Heart right ventricle (tissue), 16 donors: ENCODE results near the gene HES4. TPM values are rescaled to one million over a fixed set of nuclear protein-coding genes. Genes with fewer than 3 reads are reported as not detected.

ENCODE experiments used
- ATAC-seq, 8 donors: fragments of 200-7000 bp; cut with Tn5 transposase; one replicate each; pipeline ENCODE4 v1.9.1; 2020; ENCODE audit warnings: mild to moderate bottlenecking in 8 of 8, moderate library complexity in 8 of 8, moderate number of reproducible peaks in 1 of 8
- DNase-seq, 2 donors: peaks; one replicate each; pipeline ENCODE4 v3.0.0-alpha.2; 2020
- H3K27ac ChIP-seq, 10 donors: fragments of 200-600 bp; sonication (generic) in 2 of 10; one replicate each; pipeline versions ENCODE4 v1.5.0 to v1.8.0; 2020 to 2022; ENCODE audit warnings: mild to moderate bottlenecking in 3 of 10
- H3K27me3 ChIP-seq, 7 donors: fragments of 200-600 bp; one replicate each; pipeline ENCODE4 v1.8.0; 2021 to 2022; ENCODE audit warnings: mild to moderate bottlenecking in 2 of 7
- H3K36me3 ChIP-seq, 9 donors: fragments of 200-600 bp; sonication (generic) in 1 of 9; one replicate each; pipeline versions ENCODE4 v1.5.0 to v1.8.0; 2020 to 2022; ENCODE audit warnings: mild to moderate bottlenecking in 2 of 9
- H3K4me1 ChIP-seq, 9 donors: fragments of 200-600 bp; sonication (generic) in 1 of 9; one replicate each; pipeline versions ENCODE4 v1.5.0 to v1.8.0; 2020 to 2022; ENCODE audit warnings: mild to moderate bottlenecking in 4 of 9
- H3K4me3 ChIP-seq, 10 donors: fragments of 200-600 bp; sonication (generic) in 2 of 10; one replicate each; pipeline versions ENCODE4 v1.5.0 to v1.8.0; 2020 to 2022; ENCODE audit warnings: mild to moderate bottlenecking in 7 of 10, moderate library complexity in 2 of 10
- H3K9me3 ChIP-seq, 11 donors: fragments of 200-600 bp in 10 of 11; sonication (generic) in 2 of 11; one replicate each; pipeline versions ENCODE4 v1.5.0 to v1.8.0; 2013 to 2022; ENCODE audit warnings: mild to moderate bottlenecking in 2 of 11, control low read depth in 1 of 11, moderate library complexity in 1 of 11
- WGBS, 2 donors: extraction: QIAGEN DNeasy Blood & Tissue Kit; methylation state at CpG; one replicate each; pipeline ENCODE4 v1.1.7; 2013; ENCODE audit warnings: inconsistent platforms in 1 of 2; 5-methylcytosine and 5-hydroxymethylcytosine counted together
- intact Hi-C, 10 donors: fragments of 100-400 bp; cut with DNase I; formaldehyde crosslinking; loops; one replicate each; pipeline versions ENCODE4 v1.11.1 to v1.14.2; 2022
- polyA plus RNA-seq, 2 donors: library from polyadenylated mRNA; stranded (reverse); fragments of 200-250 nt; gene quantifications; one replicate each; pipeline ENCODE4 v1.2.3, GENCODE V29; 2013
- total RNA-seq, 10 donors: library from RNA; stranded (reverse); fragmentation: NEBNext Ultra II Directional in 3 of 10; extraction: Animal tissue kit (Norgen Biotek cat#: 25700) in 3 of 10; gene quantifications; one replicate each; pipeline versions ENCODE4 v1.2.1 to v1.2.4, GENCODE V29; 2021 to 2023
- TF ChIP-seq, protein P1 (sequence below), 9 donors: fragments of 200-600 bp; sonication (generic) in 2 of 9; IDR thresholded peaks; one replicate each; pipeline versions ENCODE4 v1.5.0 to v1.8.0; 2021 to 2022; ENCODE audit warnings: antibody characterized with exemption in 9 of 9, mild to moderate bottlenecking in 5 of 9, moderate library complexity in 1 of 9
- donor health status: Arrhythmogenic right ventricular cardiomyopathy.
- donor health status: ischemic (EF 13 %, LVEDD 7.1; RV severe dilation, severe dysfunction).
- donor health status: healthy with polysubstance abuse.
- donor health status: DM: no; HTN: yes; CAD: no.
- donor health status: DM: no; HTN: no; CAD: no.
- donor health status: ischemic (EF 25% LVEDD 6.9; RV normal size, moderate dysfunction).
- donor health status: ischemic (EF 25% LVEDD 5.7; RV mildly dilated, moderate dysfunction).
- donor health status: healthy.
- donor health status: DM: yes; HTN: yes; CAD: no.
- donor health status: Ischemic cardiomyopathy.
- donor health status: ischemic (EF 35%, LVEDD 5.7; RV mildly dilated, moderate dysfunction).
- donor health status: nonischemic (EF 11% LVEDD 7.7; RV severe dilation, severe dysfunction).
- donor health status: DM: yes; HTN: yes; CAD: no.
- donor health status: PGD.
- donor health status: ischemic (EF 29% LVEDD 5.4; RV normal size, mild dysfunction).
- donor health status: nonischemic (EF 23%, LVEDD 6.1; RV moderate dilation, normal function).

HES4 gene
- total and polyA plus RNA-seq, 12 donors = 28.5 to 78.1 (median 45.1) TPM

DNA sequence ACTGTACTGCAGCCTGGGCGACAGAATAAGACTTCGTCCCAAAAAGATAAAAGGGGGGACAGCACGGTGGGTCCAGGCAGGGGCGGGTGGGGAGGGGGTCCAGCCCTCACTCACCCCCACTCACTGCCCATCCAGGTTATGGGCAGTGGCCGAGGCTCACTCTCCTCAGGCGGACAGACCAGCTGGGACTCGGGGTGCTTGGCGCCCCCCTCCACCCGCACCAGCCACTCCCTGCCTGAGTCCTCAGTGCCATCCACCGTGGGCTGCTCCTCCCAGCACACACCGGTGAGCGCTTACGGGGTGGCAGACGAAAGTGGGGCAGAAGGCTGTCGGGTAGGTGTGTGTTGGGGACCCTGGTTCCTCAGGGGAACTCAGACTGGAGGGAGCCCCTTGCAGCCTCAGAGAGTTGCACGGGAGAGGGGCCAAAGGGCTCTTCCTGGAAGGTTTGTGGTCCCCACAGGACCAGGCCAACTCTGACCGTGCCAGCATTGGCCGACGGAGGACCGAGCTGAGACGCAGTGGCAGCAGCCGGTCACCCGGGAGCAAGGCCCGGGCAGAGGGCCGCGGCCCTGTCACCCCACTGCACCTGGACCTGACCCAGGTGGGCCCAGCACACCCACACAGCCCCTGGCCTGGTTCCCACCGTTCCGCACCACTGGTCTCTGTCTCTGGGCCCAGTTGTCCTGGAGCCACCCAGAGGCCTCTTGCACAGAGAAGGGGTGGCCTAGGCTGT is 27.0 kb downstream of the HES4 start:
- Histone ChIP-seq H3K9me3 (no peaks in the 10 kb centered on the region), H3K36me3 (no peaks in the 10 kb centered on the region), H3K4me1 (peaks cover 0 to 35% (median 7%) of the 10 kb centered on the region in 9 donors), H3K27me3 (peaks cover 14 to 84% (median 69%) of the 10 kb centered on the region in 7 donors), H3K27ac (peak overlapping the region in 5 of 10 donors; percentile 4 to 50 (median 39)), H3K4me3 (no peak overlapping the region)
- TF ChIP-seq, protein P1, sequence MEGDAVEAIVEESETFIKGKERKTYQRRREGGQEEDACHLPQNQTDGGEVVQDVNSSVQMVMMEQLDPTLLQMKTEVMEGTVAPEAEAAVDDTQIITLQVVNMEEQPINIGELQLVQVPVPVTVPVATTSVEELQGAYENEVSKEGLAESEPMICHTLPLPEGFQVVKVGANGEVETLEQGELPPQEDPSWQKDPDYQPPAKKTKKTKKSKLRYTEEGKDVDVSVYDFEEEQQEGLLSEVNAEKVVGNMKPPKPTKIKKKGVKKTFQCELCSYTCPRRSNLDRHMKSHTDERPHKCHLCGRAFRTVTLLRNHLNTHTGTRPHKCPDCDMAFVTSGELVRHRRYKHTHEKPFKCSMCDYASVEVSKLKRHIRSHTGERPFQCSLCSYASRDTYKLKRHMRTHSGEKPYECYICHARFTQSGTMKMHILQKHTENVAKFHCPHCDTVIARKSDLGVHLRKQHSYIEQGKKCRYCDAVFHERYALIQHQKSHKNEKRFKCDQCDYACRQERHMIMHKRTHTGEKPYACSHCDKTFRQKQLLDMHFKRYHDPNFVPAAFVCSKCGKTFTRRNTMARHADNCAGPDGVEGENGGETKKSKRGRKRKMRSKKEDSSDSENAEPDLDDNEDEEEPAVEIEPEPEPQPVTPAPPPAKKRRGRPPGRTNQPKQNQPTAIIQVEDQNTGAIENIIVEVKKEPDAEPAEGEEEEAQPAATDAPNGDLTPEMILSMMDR (IDR thresholded peaks at IDR 0.05) = no peak
- WGBS, 2 donors = 66 to 73% methylated on average over 28 of the region's 28 CpGs
- intact Hi-C loops = loop anchor here in 1 of 10 donors (1.0 kb wide), 1 partner anchor 29 kb away; no protein-coding TSS in a partner anchor
- ATAC-seq (peak; percentile 11 to 27 (median 20)), DNase-seq (peak in 1 of 2 donors; percentile 39)

DNA sequence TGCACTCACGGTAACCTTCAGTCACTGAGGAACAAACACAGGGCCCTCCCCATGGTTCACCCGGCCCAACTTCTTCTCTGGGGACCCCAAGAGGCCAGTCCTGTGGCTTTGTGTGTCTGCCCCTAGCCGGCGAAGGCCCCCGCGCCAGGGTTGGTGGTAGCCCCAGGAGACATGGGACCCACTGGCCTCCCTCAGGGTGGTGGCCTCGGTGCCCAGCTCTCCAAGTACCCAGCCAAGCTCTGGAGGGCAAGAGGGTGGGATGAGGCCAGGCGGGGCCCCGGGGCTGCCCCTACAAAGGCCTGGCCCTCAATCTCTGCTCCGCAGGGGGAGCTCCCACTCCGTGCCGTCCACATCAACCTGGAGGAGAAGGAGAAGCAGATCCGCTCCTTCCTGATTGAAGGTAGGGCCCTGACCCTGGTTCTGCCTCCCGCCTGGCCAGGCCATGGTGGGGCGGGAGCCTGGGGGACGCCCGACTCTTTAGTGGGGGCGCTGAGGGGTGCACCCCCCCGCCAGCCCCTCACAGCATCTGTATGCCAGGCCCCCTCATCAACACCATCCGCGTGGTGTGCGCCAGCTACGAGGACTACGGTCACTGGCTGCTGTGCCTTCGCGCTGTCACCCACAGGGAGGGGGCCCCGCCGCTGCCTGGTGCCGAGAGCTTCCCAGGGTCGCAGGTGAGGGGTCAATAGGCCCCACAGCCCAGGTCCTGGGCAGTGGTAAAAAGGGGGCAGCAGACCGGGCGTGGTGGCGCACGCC is 28.0 kb downstream of the HES4 start:
- Histone ChIP-seq H3K4me3 (no peak overlapping the region), H3K27ac (no peak overlapping the region), H3K9me3 (no peaks in the 10 kb centered on the region), H3K27me3 (peaks cover 14 to 91% (median 78%) of the 10 kb centered on the region in 7 donors), H3K36me3 (no peaks in the 10 kb centered on the region), H3K4me1 (peaks cover 3 to 41% (median 12%) of the 10 kb centered on the region in 9 donors)
- WGBS, 2 donors = 79% methylated on average over 34 of the region's 34 CpGs
- TF ChIP-seq, protein P1 (IDR thresholded peaks at IDR 0.05) = no peak
- ATAC-seq (peak in 3 of 8 donors; percentile 0 to 5 (median 1)), DNase-seq (no peak)
- intact Hi-C loops = loop anchor here in 1 of 10 donors (1.0 kb wide), 1 partner anchor 30 kb away; no protein-coding TSS in a partner anchor

DNA sequence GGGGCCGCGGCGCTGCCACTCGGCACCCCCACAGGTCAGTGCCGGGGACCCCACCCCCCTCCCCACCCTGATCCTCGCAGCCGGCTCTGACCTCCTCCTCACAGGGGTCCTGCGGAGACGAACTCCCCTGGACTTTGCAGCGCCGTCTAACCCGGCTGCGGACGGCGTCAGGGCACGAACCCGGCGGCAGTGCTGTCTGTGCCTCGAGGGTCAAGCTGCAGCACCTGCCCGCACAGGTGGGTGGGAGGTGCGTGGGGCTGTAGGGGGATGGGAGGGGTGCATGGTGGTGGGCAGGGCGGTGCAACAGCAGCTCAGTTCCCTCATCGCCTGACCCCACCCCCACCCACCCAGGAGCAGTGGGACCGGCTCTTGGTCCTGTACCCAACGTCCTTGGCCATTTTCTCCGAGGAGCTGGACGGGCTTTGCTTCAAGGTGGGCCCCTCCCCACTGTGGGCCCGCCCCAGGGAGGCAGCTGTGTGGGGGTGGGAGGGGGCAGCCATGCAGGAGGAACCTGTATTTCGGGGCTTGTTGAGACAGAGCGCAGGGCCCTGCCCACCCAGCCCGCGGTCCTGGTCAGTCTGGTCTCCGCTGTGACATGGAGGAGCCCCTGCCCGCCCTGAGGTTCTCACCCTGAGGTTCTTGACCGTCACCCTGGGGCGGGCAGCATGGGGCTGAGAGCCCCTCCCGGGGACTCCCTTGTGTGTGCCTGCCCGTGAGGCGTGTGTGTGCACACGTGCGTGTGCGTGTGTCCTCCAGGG is 28.7 kb downstream of the HES4 start:
- ATAC-seq = peak in 2 of 8 donors; percentile 0 to 4
- H3K27me3 ChIP-seq = peaks cover 14 to 88% (median 75%) of the 10 kb centered on the region in 7 donors
- WGBS, 2 donors = 35 to 41% methylated on average over 41 to 42 of the region's 42 CpGs

More for the DNA sequence above, 28.7 kb downstream of the HES4 start:
- Histone ChIP-seq H3K36me3 (no peaks in the 10 kb centered on the region), H3K4me1 (peaks cover 3 to 45% (median 17%) of the 10 kb centered on the region in 9 donors), H3K4me3 (no peak overlapping the region), H3K27ac (no peak overlapping the region), H3K9me3 (no peaks in the 10 kb centered on the region)
- intact Hi-C loops = no loop called here
- TF ChIP-seq, protein P1 (IDR thresholded peaks at IDR 0.05) = no peak
- no peak for DNase-seq
